NCI-H2081 (cell line): ENCODE data around the gene GDF7.

Source experiments
- DNase-seq, 2 experiments: peaks; one replicate each; lab custom pipeline; 2025; lab: John Stamatoyannopoulos, UW

GDF7 gene

DNA sequence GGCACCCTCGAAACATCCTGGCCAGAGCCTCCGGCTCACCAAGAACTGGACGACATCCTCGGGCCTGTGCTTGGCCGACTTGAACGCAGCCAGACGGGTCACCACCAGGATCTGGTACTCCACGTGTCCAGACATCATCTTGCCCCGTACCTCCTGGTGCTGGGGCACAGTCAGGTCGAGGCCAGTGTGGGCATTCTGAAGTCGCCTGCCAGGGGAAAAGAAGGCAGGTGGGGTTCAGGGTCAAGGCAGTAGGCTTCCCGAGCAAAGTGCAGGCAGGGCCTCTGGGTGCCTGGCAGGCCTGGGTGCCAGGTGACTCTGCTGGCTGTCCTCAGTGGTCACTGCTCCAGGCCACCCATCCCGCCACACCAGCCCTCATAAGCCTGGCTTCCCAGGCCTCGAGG lies 21.6 kb upstream of the GDF7 start:
- DNase-seq = no peak

- DNase-seq = no peak
Measured at GRCh38 chr2:20645761-20646160, 21.2 kb upstream of the GDF7 start.

DNA sequence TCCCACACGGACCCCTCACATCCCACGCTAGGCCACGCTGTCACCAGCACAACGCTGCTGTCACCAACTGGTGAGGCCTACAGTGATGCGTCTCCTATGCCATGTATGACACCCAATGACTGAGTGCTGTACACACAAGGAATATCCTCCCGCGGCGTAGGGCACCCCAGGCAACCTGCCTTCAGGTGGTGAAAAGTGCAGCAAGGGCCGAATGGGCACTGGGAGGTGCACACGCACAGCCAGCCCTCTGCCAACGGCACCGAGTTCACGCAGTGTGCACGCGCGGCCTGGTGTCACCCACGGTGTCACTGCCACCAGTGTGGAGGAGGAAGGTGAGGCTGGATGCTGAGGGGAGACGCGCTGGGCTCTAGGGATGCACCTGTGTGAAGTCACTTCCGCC lies 20.5 kb upstream of the GDF7 start:
- DNase-seq = no peak

DNA sequence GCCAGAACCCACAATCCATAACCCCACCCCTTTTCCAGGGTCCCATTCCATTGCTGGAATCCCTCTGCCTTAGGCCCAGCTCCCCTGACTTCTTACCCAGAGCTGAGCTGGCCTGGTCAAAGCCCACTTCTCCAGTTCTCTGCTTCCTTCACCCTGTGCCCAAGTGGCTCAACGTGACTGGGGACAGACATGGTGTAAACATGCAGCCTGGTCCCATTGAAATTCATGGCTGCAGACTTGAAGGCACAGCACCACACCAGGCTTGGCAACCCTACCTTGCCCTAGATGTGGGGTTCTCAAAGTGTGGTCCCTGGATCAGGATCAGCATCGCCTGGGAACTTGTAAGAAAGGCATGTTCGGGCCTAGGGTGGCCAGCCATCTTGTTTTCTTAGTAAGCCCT lies 19.7 kb upstream of the GDF7 start:
- DNase-seq = no peak

GRCh38 chr2:20647738-20648137 lies 19.2 kb upstream of the GDF7 start:
- DNase-seq = no peak

- DNase-seq = no peak
Measured at GRCh38 chr2:20648206-20648605, 18.7 kb upstream of the GDF7 start.

DNA sequence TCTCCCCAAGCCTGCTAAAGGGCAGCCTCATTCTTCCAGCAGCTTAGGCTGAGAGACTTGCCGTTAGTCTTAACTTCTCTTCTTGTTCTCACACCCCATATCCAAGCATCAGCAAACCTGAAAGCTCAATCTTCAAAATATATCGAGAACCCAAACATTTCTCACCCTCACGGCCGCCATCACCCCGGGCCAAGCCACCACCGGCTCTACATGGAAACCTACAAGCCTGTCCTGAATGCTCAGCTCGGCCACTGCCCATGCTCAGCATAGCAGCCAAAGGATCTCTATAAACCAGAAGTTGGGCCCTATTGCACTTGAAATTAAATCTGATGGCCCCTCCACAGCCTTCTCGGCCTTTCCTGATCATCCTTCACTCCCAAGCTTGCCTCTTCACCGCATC lies 18.1 kb upstream of the GDF7 start:
- no peak for DNase-seq

GRCh38 chr2:20649576-20649975 lies 17.4 kb upstream of the GDF7 start:
- DNase-seq = no peak

DNA sequence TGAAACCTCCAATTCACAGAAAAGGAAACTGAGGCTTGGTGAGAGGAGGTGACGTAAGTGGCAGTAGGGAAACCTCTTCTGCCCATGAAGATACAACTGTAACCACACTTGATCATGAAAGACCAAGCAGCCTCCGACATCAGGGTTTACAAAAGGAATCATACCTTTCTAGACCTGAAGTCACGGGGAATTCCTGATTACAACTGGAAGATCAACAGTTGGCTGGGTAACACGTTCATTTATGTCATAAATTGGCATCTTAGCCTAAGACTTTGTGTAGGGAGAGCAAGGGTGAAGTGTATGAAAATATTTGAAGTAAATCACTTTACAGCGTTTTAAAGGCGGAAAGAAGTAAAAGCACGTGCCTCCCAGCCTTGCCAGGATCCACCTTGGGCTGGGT lies 17.0 kb upstream of the GDF7 start:
- no peak for DNase-seq

DNA sequence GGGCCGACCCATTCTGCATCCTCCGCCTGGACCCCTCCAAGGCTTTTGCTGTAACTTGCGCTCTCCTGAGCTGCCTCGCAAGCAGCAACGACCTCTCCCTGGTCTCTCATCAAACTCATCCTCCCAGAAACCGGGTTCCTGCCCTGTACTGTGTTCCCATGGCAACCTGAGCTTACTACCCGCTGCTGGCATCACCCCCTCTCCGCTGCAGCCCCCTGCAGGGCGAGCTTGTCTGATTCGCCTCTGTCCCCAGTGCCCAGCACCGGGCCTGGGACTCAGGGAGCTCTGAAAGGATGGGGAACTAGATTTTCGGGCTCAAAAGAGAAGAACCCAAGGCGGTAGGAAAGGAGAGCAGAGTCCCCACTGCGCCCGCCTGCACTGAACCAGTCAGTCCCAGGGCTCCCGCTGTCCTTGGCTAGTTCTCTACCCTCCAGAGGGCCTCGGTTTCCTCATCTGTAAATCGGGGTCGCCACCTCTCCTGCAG lies 16.5 kb upstream of the GDF7 start:
- DNase-seq = peak; percentile 49 to 61

DNA sequence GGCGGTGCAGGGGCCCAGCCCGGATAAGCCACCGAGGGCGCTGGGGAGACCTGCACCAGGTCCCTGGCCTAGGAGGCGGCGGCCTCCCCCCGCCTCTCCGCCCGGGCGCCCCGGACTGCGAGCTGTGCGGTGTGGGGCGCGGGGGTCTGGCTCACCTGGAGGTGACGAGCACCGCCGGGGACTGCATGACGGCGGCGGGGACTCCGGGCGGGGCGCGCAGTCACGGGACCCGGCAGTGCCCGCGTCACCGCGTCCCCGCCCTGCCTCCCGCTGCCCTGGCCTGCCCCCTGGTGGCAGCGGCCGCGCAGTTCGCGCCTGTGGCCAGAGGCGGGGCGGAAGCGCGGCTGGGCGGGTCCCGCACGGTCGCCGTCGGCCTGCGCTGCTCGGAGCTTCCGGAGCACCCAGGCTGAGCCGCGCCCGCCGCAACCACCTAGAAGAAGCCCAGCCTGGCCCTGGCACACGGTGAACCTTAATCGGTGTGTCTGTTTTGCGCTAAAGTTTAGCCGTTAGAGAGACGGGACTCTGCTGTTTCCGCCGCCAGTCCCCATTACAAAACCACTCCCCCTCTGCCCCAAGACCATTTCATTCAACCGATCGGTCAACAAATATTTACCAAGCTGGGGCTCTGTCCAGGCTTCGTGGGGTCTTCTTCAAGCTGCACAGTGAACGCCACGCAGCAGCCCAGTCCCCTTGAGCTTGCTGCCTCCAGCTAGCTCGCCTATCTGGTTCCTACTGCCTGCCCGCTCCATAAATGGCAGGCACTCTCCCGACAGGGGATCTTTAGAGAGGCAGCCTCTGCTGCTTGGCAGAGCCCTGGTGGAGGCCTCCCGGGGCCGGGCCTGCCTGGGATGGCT lies 15.8 kb upstream of the GDF7 start, which contains the start of gene HS1BP3:
TSS of gene HS1BP3 (minus strand) at position 222 of the 854 bp plus-strand sequence. CDS start at position 187, 35 bp downstream.
- peak; percentile 82 to 89 for DNase-seq

- DNase-seq = no peak
Measured at GRCh38 chr2:20651731-20652099, 15.2 kb upstream of the GDF7 start.

- no peak for DNase-seq
Measured at GRCh38 chr2:20652141-20652540, 14.8 kb upstream of the GDF7 start.

DNA sequence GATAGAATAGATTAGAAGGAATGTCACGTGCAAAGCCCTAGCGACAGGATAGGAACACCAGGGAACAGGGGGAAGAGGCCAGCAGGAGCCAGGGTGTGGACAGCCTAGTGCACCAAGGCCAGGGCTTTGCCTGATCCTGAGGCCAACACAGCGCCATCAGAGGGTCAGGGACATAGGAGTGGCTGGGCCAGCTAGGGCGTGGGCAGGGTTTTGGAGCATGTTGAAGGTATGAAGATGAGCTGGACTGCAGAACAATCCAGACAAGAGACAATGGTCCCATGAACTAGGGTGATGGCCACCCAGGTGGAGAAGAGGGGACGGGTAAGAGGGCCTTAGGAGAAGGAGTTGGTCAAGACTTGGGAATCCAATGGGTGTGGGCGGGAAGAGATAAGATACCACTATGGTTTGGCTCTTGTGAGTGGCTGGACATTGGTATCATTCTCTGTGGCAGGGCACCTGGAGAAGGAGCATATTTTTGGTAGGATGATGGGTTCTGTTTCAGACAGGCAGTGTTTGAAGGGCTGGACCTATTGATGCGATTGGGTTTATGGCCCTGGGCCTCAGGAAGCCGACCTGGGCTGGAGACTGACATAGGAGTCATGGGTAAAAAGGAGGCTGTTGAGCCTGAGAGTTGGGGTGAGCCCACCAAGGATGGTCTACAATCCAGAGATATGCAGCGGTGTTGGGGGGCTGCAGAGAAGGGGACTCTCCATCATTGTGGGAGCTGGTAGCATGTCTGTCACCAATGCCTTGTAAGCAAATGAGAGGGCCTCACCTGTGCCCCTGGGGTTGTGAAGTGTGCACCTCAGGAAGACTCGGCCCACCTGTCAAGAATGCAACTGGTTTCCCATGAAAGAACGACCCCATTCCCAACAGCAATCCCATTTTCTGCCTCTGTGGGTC lies 14.0 kb upstream of the GDF7 start:
- no peak for DNase-seq

- no peak for DNase-seq
Measured at GRCh38 chr2:20653695-20654534, 13.0 kb upstream of the GDF7 start.

- DNase-seq = no peak
Measured at GRCh38 chr2:20654535-20654813, 12.5 kb upstream of the GDF7 start.

GRCh38 chr2:20656561-20656960 lies 10.4 kb upstream of the GDF7 start:
- DNase-seq = no peak

- no peak for DNase-seq
Measured at GRCh38 chr2:20657522-20658235, 9.3 kb upstream of the GDF7 start.

DNA sequence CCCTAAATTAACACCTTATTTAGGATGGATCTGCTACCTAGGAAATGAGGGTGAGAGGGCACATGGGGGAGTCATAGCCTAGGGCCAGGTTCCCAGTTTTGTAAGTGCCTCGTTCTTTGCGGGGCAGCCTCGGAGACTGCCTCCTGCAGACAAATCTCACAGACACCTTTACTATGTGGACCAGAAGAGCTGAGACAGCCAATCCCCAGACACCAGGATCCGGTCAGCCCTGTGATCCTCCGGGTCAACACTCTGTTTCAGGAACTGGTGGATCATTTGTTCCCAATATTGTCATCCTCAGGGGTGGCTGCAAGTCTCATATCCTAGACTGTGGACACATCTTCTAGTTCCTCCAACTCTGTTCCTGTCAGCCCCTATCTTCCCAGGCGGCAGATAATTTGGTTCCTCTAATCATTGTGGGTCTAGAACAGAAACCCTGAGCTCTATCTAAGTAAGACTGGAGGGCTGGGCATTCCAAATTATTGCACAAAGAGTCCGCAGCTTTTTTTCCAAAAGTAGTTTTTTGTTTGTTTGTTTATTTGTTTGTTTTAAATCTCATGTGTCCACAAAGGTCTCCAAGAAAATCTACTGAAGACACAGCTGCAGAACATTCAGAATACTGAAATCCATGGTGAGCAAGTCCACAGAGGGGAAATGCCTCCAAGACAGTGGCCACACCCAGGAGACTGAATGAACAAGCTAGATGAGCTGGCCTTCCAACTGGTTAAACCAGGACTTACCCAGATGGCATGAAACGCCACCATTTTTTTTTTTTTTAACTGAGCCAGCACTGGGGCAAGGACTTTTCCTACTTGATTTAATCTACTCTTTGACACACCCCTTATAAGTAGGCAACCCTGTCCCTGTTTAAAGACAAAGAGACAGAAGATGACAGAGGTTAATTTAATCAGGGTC lies 6.2 kb upstream of the GDF7 start:
- no peak for DNase-seq
